Stimulated activated CD4-positive, alpha-beta T cell treated with anti-CD3 and anti-CD28 coated beads, TNF-alpha, amount 100 ng/mL, for 1 hour (primary cell): Measurements from ENCODE around the gene WDR6.
"Not testable (repeated sequence)": the region's sequence is repeated elsewhere in the genome, so short reads cannot be mapped to it uniquely, and the experiment has no call there.

Experiments used
- DNase-seq, 3 donors: peaks; one replicate each; pipeline ENCODE4 v3.0.0-alpha.2; 2020; ENCODE audit warnings: low read depth in 3 of 3, low spot score in 1 of 3

Gene WDR6

GRCh38 chr3:48990636-48991469, 16.3 kb upstream of the WDR6 start:
- peak in 1 of 3 donors; percentile 16 for DNase-seq

- DNase-seq = no peak
These were observed 15.2 kb upstream of the WDR6 start for GRCh38 chr3:48991851-48992545.

GRCh38 chr3:48993834-48994233, 13.4 kb upstream of the WDR6 start:
- DNase-seq = no peak

- DNase-seq = no peak
These were observed 10.6 kb upstream of the WDR6 start for GRCh38 chr3:48996640-48997039.

GRCh38 chr3:48997102-48997635, 10.0 kb upstream of the WDR6 start:
- DNase-seq = no peak

GRCh38 chr3:48997714-48998637, 9.2 kb upstream of the WDR6 start:
- DNase-seq = no peak

GRCh38 chr3:48999085-48999858, 7.9 kb upstream of the WDR6 start:
- DNase-seq = no peak

- DNase-seq = no peak
These were observed 6.0 kb upstream of the WDR6 start for GRCh38 chr3:49001155-49001554.

- DNase-seq = no peak
These were observed 2.6 kb upstream of the WDR6 start for GRCh38 chr3:49004352-49005302.

GRCh38 chr3:49005303-49005680, 1.9 kb upstream of the WDR6 start:
- no peak for DNase-seq

GRCh38 chr3:49005998-49006397, 1.2 kb upstream of the WDR6 start:
- no peak for DNase-seq

- DNase-seq = no peak
These were observed 653 bp upstream of the WDR6 start for GRCh38 chr3:49006408-49007067.

- DNase-seq = peak; percentile 75 to 87 (median 80)
These were observed 759 bp downstream of the WDR6 start for GRCh38 chr3:49007771-49008528.

GRCh38 chr3:49008627-49009026, 1.4 kb downstream of the WDR6 start:
- not testable (repeated sequence) for DNase-seq

- no peak for DNase-seq
These were observed 2.2 kb downstream of the WDR6 start for GRCh38 chr3:49009396-49009795.

GRCh38 chr3:49012441-49013017, 5.3 kb downstream of the WDR6 start:
- DNase-seq = no peak

- DNase-seq = no peak
These were observed 6.0 kb downstream of the WDR6 start for GRCh38 chr3:49013113-49013737.
